ENCODE results near the gene EPOP.

GRCh38 chr17:38691154-38691553 is 16.4 kb upstream of the EPOP start:
- no peak for TF ChIP-seq CTCF (IDR thresholded peaks at IDR 0.05; ENCODE audit: low read depth, low read length, poor library complexity, severe bottlenecking)
- no peak for TF ChIP-seq EZH2phosphoT487 (IDR thresholded peaks at IDR 0.05; ENCODE audit: borderline replicate concordance, low read length)
